DOHH2 (cell line): Measurements from ENCODE around the gene BBS7.

Source experiments
- H3F3A ChIP-seq: fragments of 200-600 bp; sonication (generic), shearing (Covaris generic); 2 replicates; pipeline ENCODE4 v1.6.0; 2016; ENCODE audit warnings: antibody characterized with exemption, mild to moderate bottlenecking; ENCODE audit not compliant: control insufficient read depth, insufficient read depth
- H3K27ac ChIP-seq: fragments of 200-600 bp; sonication (generic); 2 replicates; pipeline ENCODE4 v1.5.1; 2014; ENCODE audit warnings: low read depth, mild to moderate bottlenecking, low read length, moderate library complexity
- H3K27me3 ChIP-seq: fragments of 200-600 bp; sonication (generic); 2 replicates; pipeline ENCODE4 v1.6.1; 2014; ENCODE audit warnings: mild to moderate bottlenecking, low read length, mixed read lengths; ENCODE audit not compliant: control insufficient read depth
- H3K36me3 ChIP-seq: fragments of 200-600 bp; sonication (generic); 2 replicates; pipeline ENCODE4 v1.6.1; 2014; ENCODE audit warnings: mild to moderate bottlenecking, low read length, moderate library complexity, mixed read lengths; ENCODE audit not compliant: control insufficient read depth
- H3K4me1 ChIP-seq: fragments of 200-600 bp; sonication (generic); 2 replicates; pipeline ENCODE4 v1.6.1; 2014; ENCODE audit warnings: mild to moderate bottlenecking, low read length, mixed read lengths; ENCODE audit not compliant: control insufficient read depth
- H3K4me2 ChIP-seq: fragments of 200-600 bp; sonication (generic); 2 replicates; pipeline ENCODE4 v1.6.0; 2014; ENCODE audit warnings: mild to moderate bottlenecking, low read length, moderate library complexity
- H3K4me3 ChIP-seq: fragments of 200-600 bp; sonication (generic); 2 replicates; pipeline ENCODE4 v1.5.1; 2014; ENCODE audit warnings: mild to moderate bottlenecking, low read length, mixed read lengths
- H3K79me2 ChIP-seq: fragments of 200-600 bp; sonication (generic); 2 replicates; pipeline ENCODE4 v1.6.1; 2014; ENCODE audit warnings: mild to moderate bottlenecking, low read length, mixed read lengths; ENCODE audit not compliant: control insufficient read depth
- H3K9me2 ChIP-seq: fragments of 200-600 bp; sonication (generic); replicated peaks from 2 replicates; pipeline ENCODE4 v1.6.1; 2014; ENCODE audit warnings: mild to moderate bottlenecking, low read length, mixed read lengths; ENCODE audit not compliant: control insufficient read depth
- H3K9me3 ChIP-seq: fragments of 200-600 bp; sonication (generic); 2 replicates; pipeline ENCODE4 v1.6.1; 2014; ENCODE audit warnings: antibody characterized with exemption, low read length, mixed read lengths; ENCODE audit not compliant: control insufficient read depth, insufficient read depth
- H4K20me1 ChIP-seq: fragments of 200-600 bp; sonication (generic); 2 replicates; pipeline ENCODE4 v1.6.0; 2014; ENCODE audit warnings: low read depth, mild to moderate bottlenecking, antibody characterized with exemption, low read length, moderate library complexity; ENCODE audit not compliant: control insufficient read depth, insufficient read depth
- EZH2phosphoT487 ChIP-seq: fragments of 200-600 bp; sonication (generic); IDR thresholded peaks from 2 replicates; pipeline ENCODE4 v1.6.1; 2017; ENCODE audit warnings: borderline replicate concordance, mild to moderate bottlenecking, antibody characterized with exemption, low read length, moderate library complexity, mixed read lengths
- TF ChIP-seq, protein P1 (sequence below): fragments of 200-600 bp; sonication (generic); IDR thresholded peaks from one replicate; pipeline ENCODE4 v1.5.1; 2014; ENCODE audit warnings: antibody characterized with exemption, mild to moderate bottlenecking, low read depth, low read length; ENCODE audit not compliant: poor library complexity, severe bottlenecking

The BBS7 gene

GRCh38 chr4:121824171-121824527, 46.1 kb downstream of the BBS7 start:
- peaks cover 50% of the 10 kb centered on the region for H3K36me3 ChIP-seq
- H3F3A ChIP-seq = peaks cover 25% of the 10 kb centered on the region
- peaks cover 45% of the 10 kb centered on the region for H3K79me2 ChIP-seq
- peak overlapping the region; percentile 63 for H3K27ac ChIP-seq
- H3K9me3 ChIP-seq = no peaks in the 10 kb centered on the region
- peak overlapping the region; percentile 98 for H3K4me3 ChIP-seq
- H3K9me2 ChIP-seq = no peaks in the 10 kb centered on the region
- peaks cover 36% of the 10 kb centered on the region for H3K4me1 ChIP-seq
- no peaks in the 10 kb centered on the region for H3K27me3 ChIP-seq
- TF ChIP-seq, protein P1, sequence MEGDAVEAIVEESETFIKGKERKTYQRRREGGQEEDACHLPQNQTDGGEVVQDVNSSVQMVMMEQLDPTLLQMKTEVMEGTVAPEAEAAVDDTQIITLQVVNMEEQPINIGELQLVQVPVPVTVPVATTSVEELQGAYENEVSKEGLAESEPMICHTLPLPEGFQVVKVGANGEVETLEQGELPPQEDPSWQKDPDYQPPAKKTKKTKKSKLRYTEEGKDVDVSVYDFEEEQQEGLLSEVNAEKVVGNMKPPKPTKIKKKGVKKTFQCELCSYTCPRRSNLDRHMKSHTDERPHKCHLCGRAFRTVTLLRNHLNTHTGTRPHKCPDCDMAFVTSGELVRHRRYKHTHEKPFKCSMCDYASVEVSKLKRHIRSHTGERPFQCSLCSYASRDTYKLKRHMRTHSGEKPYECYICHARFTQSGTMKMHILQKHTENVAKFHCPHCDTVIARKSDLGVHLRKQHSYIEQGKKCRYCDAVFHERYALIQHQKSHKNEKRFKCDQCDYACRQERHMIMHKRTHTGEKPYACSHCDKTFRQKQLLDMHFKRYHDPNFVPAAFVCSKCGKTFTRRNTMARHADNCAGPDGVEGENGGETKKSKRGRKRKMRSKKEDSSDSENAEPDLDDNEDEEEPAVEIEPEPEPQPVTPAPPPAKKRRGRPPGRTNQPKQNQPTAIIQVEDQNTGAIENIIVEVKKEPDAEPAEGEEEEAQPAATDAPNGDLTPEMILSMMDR = no peak
- no peak for TF ChIP-seq EZH2phosphoT487
- H4K20me1 ChIP-seq = peaks cover 5% of the 10 kb centered on the region; the same call in 1 of the 2 replicates
- H3K4me2 ChIP-seq = peak overlapping the region; percentile 80

- Histone ChIP-seq H3K9me3 (no peaks in the 10 kb centered on the region), H3K4me1 (peaks cover 39% of the 10 kb centered on the region), H3K4me3 (peak within 1 kb of the TSS; percentile 98), H3K27ac (peak within 1 kb of the TSS; percentile 82), H3K79me2 (peaks cover 50% of the 10 kb centered on the region), H3K9me2 (no peaks in the 10 kb centered on the region), H3F3A (peaks cover 28% of the 10 kb centered on the region), H3K4me2 (peak within 1 kb of the TSS; percentile 85), H4K20me1 (peaks cover 5% of the 10 kb centered on the region; the same call in 1 of the 2 replicates), H3K27me3 (no peaks in the 10 kb centered on the region), H3K36me3 (peaks cover 55% of the 10 kb centered on the region)
- no peak for TF ChIP-seq EZH2phosphoT487
- TF ChIP-seq, protein P1 = no peak
Measured at GRCh38 chr4:121823505-121824170, 46.6 kb downstream of the BBS7 start, which contains the start of gene CCNA2. Gene CCNA2, minus strand, starts transcription at chr4:121823883. Its CDS starts 255 bp downstream, at chr4:121823628.

DNA sequence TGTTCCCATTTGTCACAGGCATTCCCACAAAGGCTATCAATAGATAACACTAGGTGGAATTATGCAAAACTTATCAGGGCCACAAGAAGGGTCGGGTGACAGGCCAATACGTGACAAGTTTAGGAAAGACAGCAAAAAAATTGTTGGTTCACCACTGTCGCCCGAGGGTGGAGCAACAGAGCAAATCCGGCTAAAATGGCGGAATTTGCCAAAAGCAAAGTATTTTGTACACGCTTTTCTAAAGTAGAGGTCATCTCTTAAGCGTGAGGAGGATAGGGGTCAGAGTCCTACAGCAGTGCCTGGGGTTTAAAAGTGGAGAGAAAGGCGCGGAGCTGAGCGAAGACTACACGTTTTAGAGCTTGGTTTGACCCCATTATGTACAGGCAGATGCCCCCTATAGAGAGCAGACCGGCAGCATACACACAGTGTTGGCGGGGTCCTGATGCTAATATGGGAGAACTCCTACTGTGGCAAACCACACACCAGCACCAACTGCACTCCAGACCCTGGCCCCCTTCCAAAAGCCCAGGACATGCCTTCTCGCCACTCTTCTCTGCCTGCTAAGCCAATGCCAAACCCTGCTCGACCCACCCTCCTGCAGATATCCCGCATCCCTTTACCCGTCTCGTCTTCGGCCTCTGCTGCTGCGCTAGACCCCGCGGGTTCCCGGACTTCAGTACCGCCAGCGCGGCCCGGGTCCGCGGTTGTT, 47.3 kb downstream of the BBS7 start:
- Histone ChIP-seq H3K27me3 (no peaks in the 10 kb centered on the region), H3K27ac (peak overlapping the region; percentile 82), H3K4me2 (peak overlapping the region; percentile 85), H3K36me3 (peaks cover 58% of the 10 kb centered on the region), H4K20me1 (peaks cover 5% of the 10 kb centered on the region; the same call in 1 of the 2 replicates), H3K79me2 (peaks cover 57% of the 10 kb centered on the region), H3K9me2 (no peaks in the 10 kb centered on the region), H3K4me3 (peak overlapping the region; percentile 98), H3K4me1 (peaks cover 46% of the 10 kb centered on the region), H3K9me3 (no peaks in the 10 kb centered on the region), H3F3A (peaks cover 25% of the 10 kb centered on the region)
- TF ChIP-seq EZH2phosphoT487 = no peak
- TF ChIP-seq, protein P1 = peak; percentile 53
